PFSK-1 (cell line): ENCODE measurements around the gene PRKN.

Experiments
- FOXP2 ChIP-seq: optimal IDR thresholded peaks from 2 replicates; pipeline ENCODE3; 2011; ENCODE audit warnings: borderline replicate concordance, control low read depth, inconsistent platforms; ENCODE audit not compliant: insufficient read depth; ENCODE audit errors: extremely low read length, extremely low read depth
- POLR2AphosphoS5 ChIP-seq: IDR thresholded peaks from 2 replicates; pipeline ENCODE4 v1.6.1; 2012; ENCODE audit warnings: low read depth, mild to moderate bottlenecking, control low read depth, low read length, moderate library complexity
- SIN3A ChIP-seq: IDR thresholded peaks from 2 replicates; pipeline ENCODE4 v1.6.1; 2012; ENCODE audit warnings: mild to moderate bottlenecking, low read length, moderate library complexity, borderline replicate concordance; ENCODE audit not compliant: insufficient read depth
- TAF1 ChIP-seq: IDR thresholded peaks from 2 replicates; pipeline ENCODE4 v1.6.1; 2012; ENCODE audit warnings: low read length, control low read depth, borderline replicate concordance; ENCODE audit not compliant: insufficient read depth
- TF ChIP-seq, protein P1 (sequence below), 2 experiments: IDR thresholded peaks; 2 replicates each; pipeline versions ENCODE4 v1.6.1 to v1.8.0; 2011 to 2012; ENCODE audit warnings: low read depth in 2 of 2, low read length in 2 of 2, control low read depth in 1 of 2, inconsistent platforms in 1 of 2, mild to moderate bottlenecking in 1 of 2, moderate library complexity in 1 of 2; ENCODE audit not compliant: insufficient read depth in 1 of 2

PRKN gene

DNA sequence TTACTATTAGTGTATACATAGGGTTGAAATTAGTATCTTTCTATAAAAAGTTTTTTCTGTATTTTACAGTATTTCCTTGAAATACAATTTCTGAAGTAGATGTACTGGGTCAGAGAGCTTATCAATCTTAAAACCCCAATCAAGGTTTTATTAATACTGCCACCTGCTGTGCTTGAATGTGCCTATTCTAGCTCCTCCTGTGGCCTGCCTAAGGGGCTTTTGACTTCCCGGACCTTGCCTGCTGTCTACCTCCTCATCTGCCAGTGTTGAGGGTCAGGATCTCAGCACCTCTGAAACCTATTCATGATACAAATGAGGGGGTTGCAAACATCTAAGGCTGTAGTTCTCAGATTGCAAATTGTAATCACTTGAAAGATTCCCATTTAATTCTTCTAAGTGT lies 9.4 kb upstream of the PRKN start:
- TF ChIP-seq, protein P1, sequence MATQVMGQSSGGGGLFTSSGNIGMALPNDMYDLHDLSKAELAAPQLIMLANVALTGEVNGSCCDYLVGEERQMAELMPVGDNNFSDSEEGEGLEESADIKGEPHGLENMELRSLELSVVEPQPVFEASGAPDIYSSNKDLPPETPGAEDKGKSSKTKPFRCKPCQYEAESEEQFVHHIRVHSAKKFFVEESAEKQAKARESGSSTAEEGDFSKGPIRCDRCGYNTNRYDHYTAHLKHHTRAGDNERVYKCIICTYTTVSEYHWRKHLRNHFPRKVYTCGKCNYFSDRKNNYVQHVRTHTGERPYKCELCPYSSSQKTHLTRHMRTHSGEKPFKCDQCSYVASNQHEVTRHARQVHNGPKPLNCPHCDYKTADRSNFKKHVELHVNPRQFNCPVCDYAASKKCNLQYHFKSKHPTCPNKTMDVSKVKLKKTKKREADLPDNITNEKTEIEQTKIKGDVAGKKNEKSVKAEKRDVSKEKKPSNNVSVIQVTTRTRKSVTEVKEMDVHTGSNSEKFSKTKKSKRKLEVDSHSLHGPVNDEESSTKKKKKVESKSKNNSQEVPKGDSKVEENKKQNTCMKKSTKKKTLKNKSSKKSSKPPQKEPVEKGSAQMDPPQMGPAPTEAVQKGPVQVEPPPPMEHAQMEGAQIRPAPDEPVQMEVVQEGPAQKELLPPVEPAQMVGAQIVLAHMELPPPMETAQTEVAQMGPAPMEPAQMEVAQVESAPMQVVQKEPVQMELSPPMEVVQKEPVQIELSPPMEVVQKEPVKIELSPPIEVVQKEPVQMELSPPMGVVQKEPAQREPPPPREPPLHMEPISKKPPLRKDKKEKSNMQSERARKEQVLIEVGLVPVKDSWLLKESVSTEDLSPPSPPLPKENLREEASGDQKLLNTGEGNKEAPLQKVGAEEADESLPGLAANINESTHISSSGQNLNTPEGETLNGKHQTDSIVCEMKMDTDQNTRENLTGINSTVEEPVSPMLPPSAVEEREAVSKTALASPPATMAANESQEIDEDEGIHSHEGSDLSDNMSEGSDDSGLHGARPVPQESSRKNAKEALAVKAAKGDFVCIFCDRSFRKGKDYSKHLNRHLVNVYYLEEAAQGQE (IDR thresholded peaks at IDR 0.05; ENCODE audit: insufficient read depth in 1 of 2, low read depth in 2 of 2, low read length in 2 of 2): no peak
- no peak for TF ChIP-seq POLR2AphosphoS5
- TF ChIP-seq FOXP2: no peak
- no peak for TF ChIP-seq TAF1
- TF ChIP-seq SIN3A: no peak

DNA sequence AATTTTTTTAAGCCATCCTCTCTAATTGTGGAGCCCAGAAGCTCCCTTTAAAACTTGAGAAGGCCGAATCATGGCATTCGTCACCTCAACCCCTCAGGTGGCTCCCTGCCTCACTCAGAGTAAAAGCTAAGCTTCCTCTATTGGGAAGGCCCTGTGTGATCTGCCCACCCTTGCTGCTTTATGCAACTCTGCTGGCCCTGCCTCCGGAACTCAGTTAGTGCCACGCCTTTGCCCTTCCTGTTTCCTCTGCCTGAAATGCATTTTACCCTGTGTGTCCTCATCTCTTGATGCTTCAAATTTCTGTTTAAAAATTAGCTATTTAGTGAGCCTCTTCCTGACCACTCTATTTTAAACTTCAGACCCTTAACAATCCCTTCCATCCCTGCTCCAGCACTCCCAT lies 5.9 kb upstream of the PRKN start:
- TF ChIP-seq, protein P1 (IDR thresholded peaks at IDR 0.05; ENCODE audit: insufficient read depth in 1 of 2, low read depth in 2 of 2, low read length in 2 of 2): no peak
- TF ChIP-seq POLR2AphosphoS5: no peak
- no peak for TF ChIP-seq FOXP2
- TF ChIP-seq SIN3A: no peak

DNA sequence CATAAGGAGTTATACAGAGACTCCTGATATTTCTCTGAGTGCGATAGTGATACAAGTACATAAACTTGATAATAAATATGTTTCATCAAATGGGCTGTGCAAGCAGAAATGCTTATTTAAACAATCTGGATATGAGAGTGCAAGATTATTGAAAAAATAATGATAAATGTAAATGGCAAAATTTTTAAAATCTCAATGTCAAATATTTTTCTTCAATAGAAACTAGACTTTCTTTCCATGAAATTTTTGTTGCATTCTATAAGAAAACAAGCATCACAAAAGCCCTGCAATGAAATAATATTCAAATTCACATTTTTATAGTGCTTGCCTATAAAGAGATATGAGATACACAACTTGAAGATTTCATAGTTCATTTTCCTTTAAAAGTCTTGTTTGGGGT lies 2.9 kb upstream of the PRKN start:
- no peak for TF ChIP-seq POLR2AphosphoS5
- no peak for TF ChIP-seq SIN3A
- TF ChIP-seq FOXP2: no peak
- TF ChIP-seq TAF1: no peak
- TF ChIP-seq, protein P1 (IDR thresholded peaks at IDR 0.05; ENCODE audit: insufficient read depth in 1 of 2, low read depth in 2 of 2, low read length in 2 of 2): no peak

DNA sequence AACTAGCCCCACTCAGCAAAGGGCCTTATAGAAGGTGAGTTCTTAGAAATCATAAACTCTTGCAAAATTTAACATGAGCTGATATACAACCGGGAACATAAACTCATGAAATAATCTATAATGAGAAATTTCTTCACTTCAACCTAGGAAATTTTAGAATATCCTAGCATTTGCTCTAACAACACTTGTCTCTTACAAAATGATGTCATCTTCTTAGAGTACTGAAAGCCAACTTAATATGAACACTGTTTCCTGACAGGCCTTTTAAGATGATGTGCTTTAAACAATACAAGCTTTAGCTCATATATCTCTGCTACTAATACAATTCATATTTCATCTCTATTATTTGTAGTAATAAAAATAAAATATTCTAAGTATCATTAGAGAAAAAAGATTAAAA lies 1.1 kb upstream of the PRKN start:
- TF ChIP-seq POLR2AphosphoS5 (no peak), SIN3A (no peak)

DNA sequence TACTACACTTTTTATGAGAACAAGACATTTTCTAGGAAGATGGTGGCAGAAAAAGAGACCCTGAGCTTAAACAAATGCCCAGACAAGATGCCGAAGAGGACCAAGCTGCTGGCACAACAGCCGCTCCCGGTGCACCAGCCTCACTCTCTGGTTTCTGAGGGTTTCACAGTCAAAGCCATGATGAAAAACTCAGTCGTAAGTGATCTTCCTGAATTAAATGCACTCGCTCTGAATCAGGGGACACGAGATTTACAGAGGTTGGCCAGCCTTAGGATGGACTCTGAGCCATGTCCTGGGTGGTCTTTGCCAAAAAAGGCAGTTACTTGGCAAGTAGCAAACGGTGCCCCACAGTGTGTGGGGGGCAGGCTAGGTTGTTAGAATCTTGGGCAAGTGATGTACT lies 631 bp upstream of the PRKN start:
- TF ChIP-seq FOXP2: no peak
- TF ChIP-seq SIN3A: no peak
- TF ChIP-seq, protein P1 (IDR thresholded peaks at IDR 0.05; ENCODE audit: insufficient read depth in 1 of 2, low read depth in 2 of 2, low read length in 2 of 2): no peak
- no peak for TF ChIP-seq TAF1

DNA sequence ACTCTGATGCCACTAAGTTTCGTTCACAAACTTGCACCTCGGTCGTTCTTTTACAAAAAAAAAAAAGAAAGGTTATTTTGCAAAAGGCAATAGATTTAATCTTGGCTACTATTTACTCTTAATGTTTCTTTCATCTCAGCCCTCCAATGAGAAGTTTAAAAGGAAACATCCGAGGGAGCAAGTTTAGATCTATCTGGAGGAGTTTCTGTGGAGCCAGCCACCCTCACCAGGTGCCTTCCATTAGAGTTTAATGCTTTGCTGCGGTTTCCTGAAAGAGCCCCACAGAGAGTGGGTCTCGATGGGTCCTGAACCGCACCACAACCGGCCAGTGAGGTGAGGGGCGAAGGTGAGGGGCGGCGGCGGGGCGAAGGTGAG lies 632 bp downstream of the PRKN start:
- TF ChIP-seq FOXP2: no peak
- no peak for TF ChIP-seq TAF1
- no peak for TF ChIP-seq POLR2AphosphoS5
- TF ChIP-seq, protein P1 (IDR thresholded peaks at IDR 0.05; ENCODE audit: insufficient read depth in 1 of 2, low read depth in 2 of 2, low read length in 2 of 2): no peak
- TF ChIP-seq SIN3A: no peak
